ENCODE results near the gene MMP24.
A peak's percentile ranks its signal among the peaks of the same experiment; 100 is the strongest.

Gene MMP24

DNA sequence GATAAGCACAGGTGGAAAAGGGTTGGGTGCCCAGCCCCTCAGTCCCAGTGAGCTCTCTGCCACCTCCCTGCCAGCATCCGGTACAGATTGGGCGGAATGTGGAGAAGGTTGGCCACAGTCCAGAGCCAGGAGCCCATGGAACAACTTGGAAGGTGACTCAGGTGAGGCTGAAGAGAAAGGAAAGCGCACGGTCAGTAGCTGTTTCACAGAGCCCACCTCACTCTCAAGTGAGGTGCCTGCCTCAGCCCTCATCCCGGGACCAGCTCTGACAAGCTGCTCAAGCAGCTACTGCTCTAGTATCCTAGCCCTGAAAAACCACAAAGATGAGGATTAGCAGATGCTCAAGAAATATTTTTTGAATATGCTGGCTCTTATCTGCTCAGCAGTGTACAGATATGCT lies 52.5 kb downstream of the MMP24 start:
- in situ Hi-C loops (cut with MboI; ENCODE audit: low pct_unique_long_range_greater_than_20kb, low sequenced_read_pairs, unreplicated experiment), result no loop called here
- TF ChIP-seq, protein P1, sequence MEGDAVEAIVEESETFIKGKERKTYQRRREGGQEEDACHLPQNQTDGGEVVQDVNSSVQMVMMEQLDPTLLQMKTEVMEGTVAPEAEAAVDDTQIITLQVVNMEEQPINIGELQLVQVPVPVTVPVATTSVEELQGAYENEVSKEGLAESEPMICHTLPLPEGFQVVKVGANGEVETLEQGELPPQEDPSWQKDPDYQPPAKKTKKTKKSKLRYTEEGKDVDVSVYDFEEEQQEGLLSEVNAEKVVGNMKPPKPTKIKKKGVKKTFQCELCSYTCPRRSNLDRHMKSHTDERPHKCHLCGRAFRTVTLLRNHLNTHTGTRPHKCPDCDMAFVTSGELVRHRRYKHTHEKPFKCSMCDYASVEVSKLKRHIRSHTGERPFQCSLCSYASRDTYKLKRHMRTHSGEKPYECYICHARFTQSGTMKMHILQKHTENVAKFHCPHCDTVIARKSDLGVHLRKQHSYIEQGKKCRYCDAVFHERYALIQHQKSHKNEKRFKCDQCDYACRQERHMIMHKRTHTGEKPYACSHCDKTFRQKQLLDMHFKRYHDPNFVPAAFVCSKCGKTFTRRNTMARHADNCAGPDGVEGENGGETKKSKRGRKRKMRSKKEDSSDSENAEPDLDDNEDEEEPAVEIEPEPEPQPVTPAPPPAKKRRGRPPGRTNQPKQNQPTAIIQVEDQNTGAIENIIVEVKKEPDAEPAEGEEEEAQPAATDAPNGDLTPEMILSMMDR (IDR thresholded peaks at IDR 0.05; ENCODE audit: extremely low read depth, insufficient read depth, missing control alignments), result no peak
- DNase-seq (ENCODE audit: low spot score), result no peak

DNA sequence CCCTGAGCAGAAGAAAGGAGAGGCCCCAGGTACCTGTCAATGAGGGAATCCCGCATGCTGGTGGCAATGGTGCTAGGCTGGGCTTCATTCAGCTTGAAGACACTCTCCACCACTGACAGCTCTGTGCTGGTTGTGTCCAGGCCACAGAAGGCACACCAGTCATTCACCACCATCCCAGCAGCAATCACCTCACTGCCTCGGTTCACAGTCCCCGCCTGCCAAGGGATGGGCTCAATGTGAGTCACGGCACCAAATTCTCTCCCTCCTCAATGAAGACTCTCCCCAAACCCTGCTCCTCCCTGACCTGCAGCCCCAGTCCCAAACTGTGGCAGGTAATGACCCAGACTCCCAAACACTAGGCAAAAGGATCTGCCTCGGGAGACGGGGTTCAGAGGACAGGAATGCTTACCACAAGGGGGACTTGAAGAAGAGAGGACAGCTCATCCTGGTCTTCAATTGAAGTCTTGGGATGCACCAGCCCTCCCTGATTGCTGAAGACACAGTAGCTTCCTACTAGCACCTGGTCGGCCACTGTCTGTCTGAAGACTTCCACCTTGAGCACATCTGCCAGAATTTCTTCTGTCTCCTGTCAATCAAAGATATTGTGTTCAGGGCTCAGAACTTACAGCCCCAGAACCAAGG lies 53.2 kb downstream of the MMP24 start:
- TF ChIP-seq, protein P1 (IDR thresholded peaks at IDR 0.05; ENCODE audit: extremely low read depth, insufficient read depth, missing control alignments), result no peak
- DNase-seq (ENCODE audit: low spot score), result no peak

DNA sequence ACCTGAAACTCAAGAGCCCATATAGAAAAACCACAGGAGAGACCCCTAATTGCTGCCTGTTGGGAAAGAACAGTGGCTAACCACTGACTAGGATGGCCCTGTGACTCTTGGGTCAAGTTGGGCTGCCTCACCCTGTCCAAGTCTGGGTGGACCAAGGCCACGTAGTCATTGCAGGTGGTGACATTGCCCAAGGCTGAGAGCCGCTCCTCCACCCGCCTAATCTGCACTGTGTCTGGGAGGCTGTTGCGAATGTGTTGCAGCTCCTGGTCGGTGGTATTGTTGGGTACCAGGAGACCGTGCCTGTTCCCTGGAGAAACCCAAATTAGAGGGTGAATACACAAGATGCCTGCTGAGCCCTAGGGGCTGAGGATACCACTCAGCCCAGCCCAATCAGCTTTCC lies 54.0 kb downstream of the MMP24 start:
- in situ Hi-C loops (cut with MboI; ENCODE audit: low pct_unique_long_range_greater_than_20kb, low sequenced_read_pairs, unreplicated experiment), result no loop called here
- TF ChIP-seq, protein P1 (IDR thresholded peaks at IDR 0.05; ENCODE audit: extremely low read depth, insufficient read depth, missing control alignments), result no peak
- no peak for DNase-seq (ENCODE audit: low spot score)

More for the DNA sequence above, 53.2 kb downstream of the MMP24 start:
- in situ Hi-C loops (cut with MboI; ENCODE audit: low pct_unique_long_range_greater_than_20kb, low sequenced_read_pairs, unreplicated experiment), result no loop called here

DNA sequence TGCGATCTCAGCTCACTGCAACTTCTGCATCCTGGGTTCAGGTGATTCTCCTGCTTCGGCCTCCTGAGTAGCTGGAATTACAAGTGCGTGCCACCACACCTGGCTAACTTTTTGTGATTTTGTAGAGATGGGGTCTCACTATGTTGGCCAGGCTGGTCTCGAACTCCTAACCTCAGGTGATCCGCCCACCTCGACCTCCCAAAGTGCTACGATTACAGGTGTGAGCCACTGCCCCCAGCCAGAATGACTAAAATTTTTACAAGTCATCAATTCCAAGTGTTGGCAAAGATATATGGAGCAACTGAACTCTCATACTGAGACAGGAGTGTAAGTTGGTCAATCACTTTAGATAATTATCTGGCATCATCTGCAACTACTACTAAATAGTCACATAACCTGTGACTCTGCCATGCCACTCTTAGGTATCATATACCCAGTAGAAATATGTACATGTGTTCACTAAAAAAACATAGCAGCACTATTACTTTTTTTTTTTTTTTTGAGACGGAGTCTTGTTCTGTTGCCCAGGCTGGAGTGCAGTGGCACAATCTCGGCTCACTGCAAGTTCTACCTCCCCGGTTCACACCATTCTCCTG lies 55.1 kb downstream of the MMP24 start:
- no peak for DNase-seq (ENCODE audit: low spot score)
- TF ChIP-seq, protein P1 (IDR thresholded peaks at IDR 0.05; ENCODE audit: extremely low read depth, insufficient read depth, missing control alignments), result no peak
- in situ Hi-C loops (cut with MboI; ENCODE audit: low pct_unique_long_range_greater_than_20kb, low sequenced_read_pairs, unreplicated experiment), result no loop called here

DNA sequence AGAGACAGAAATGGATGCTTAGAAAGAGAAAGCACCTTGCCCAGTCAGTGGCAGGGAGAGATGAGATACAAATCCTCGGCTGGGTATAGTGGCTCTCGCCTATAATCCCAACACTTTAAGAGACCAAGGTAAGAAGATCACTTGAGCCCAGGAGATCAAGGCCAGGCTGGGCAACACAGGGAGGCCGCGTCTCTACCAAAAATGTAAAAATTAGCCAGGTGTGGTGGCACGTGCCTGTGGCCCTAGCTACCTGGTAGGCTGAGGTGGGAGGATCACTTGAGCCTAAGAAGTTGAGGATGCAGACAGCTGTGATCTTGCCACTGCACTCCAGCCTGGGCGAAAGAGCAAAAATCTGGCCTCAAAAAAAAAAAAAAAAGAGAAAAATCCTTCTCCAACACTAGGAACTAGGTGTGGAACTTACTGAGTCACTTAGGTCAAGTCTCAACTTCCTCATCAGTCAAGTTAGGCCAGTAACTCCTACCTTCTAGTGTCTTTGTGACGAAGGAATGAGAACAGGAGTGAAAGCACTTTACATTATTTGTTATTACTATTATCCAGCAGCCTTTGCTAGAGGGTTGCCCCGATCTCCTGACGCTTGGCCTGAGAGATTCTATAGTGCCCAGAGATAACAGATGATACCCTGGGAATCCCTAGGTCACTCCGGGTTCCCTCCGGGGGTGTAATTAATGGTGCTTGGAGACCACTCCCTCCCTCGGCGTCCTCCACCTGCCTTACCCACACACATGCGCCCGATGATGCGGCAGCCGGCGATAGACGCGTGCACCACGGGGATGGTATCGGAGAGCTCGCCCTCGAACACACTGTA lies 57.2 kb downstream of the MMP24 start:
- TF ChIP-seq, protein P1 (IDR thresholded peaks at IDR 0.05; ENCODE audit: extremely low read depth, insufficient read depth, missing control alignments), result no peak
- DNase-seq (ENCODE audit: low spot score), result no peak
- in situ Hi-C loops (cut with MboI; ENCODE audit: low pct_unique_long_range_greater_than_20kb, low sequenced_read_pairs, unreplicated experiment), result no loop called here

DNA sequence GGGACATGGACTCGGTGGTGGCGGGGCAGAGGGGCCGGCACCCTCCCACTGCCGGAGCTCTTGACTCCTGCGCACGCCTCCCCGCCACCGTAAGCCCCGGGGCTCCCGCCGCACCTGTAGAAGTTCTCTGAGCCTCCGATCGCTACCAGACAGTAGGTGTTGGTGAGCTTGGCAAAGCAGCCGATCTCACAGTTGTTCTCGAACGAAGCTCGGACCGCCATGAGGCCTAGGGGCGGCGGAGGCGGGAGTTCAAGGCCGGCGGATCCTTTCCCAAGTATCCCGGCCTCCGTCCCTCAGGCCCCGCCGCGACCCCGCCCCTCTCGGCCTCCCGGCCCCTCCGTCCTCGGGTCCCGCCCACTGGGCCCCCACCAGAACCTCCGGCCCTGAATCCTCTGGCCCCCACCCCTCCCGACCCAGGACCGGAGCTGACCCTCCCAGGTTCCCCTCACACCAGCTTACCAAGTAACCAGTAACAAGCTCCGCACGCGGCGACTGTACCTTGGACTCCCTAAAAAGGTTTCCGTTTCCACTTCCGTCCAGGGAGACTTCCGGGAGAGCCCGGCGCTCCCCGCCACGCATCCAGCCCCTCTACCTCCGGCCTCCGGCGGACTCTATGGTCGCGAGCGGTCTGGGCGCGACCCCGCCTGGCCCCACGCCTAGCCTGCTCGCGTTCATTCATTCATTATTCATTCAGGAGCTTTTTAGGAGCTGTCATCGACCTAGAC lies 57.9 kb downstream of the MMP24 start, which contains the start of gene EIF6:
Gene EIF6 (minus strand): TSS at position 506 of the 725 bp plus-strand sequence. CDS start 285 bp downstream, at position 221.
- TF ChIP-seq, protein P1 (IDR thresholded peaks at IDR 0.05; ENCODE audit: extremely low read depth, insufficient read depth, missing control alignments), result no peak
- in situ Hi-C loops (cut with MboI; ENCODE audit: low pct_unique_long_range_greater_than_20kb, low sequenced_read_pairs, unreplicated experiment), result no loop called here
- DNase-seq (ENCODE audit: low spot score), result peak; percentile 94

All from GM13977 (cell line).